NT2/D1 (cell line): ENCODE measurements around the gene DDO.

ENCODE experiments used
- SUZ12 ChIP-seq: IDR thresholded peaks from 2 replicates; pipeline ENCODE4 v1.6.1; 2011; ENCODE audit not compliant: insufficient read length, insufficient read depth; ENCODE audit errors: extremely low read depth
- YY1 ChIP-seq: IDR thresholded peaks from 2 replicates; pipeline ENCODE4 v1.6.1; 2011; ENCODE audit not compliant: insufficient read length, insufficient read depth
- ZNF274 ChIP-seq: IDR thresholded peaks from 2 replicates; pipeline ENCODE4 v1.6.1; 2011; ENCODE audit warnings: mild to moderate bottlenecking, low read depth, low read length

- no peak for TF ChIP-seq ZNF274
- TF ChIP-seq YY1: no peak
- no peak for TF ChIP-seq SUZ12
These were observed 46.3 kb downstream of the DDO start for GRCh38 chr6:110369066-110369465.
